Germinal center (tissue), 1 donor: ENCODE results near the gene ZNF532.

ENCODE experiments used
- DNase-seq: peaks from one replicate; pipeline ENCODE4 v3.0.0; 2012; ENCODE audit warnings: mixed read lengths, low spot score

The ZNF532 gene

GRCh38 chr18:58947136-58947732, 82.6 kb downstream of the ZNF532 start:
- DNase-seq: no peak

- no peak for DNase-seq
Measured at GRCh38 chr18:58949031-58949430, 84.4 kb downstream of the ZNF532 start.

- no peak for DNase-seq
Measured at GRCh38 chr18:58951986-58952702, 87.5 kb downstream of the ZNF532 start.

GRCh38 chr18:58952858-58953257, 88.2 kb downstream of the ZNF532 start:
- DNase-seq: no peak

- no peak for DNase-seq
Measured at GRCh38 chr18:58953627-58954026, 89.0 kb downstream of the ZNF532 start.

- DNase-seq: no peak
Measured at GRCh38 chr18:58955001-58955400, 90.3 kb downstream of the ZNF532 start.

- DNase-seq: no peak
Measured at GRCh38 chr18:58955738-58956137, 91.1 kb downstream of the ZNF532 start.

- no peak for DNase-seq
Measured at GRCh38 chr18:58958628-58959027, 94.0 kb downstream of the ZNF532 start.

- DNase-seq: no peak
Measured at GRCh38 chr18:58960508-58960907, 95.8 kb downstream of the ZNF532 start.

GRCh38 chr18:58960946-58961722, 96.5 kb downstream of the ZNF532 start:
- no peak for DNase-seq

GRCh38 chr18:58962336-58962735, 97.7 kb downstream of the ZNF532 start:
- no peak for DNase-seq

GRCh38 chr18:58965291-58966004, 100.8 kb downstream of the ZNF532 start:
- DNase-seq: no peak

- no peak for DNase-seq
Measured at GRCh38 chr18:58966005-58966677, 101.5 kb downstream of the ZNF532 start.

- DNase-seq: no peak
Measured at GRCh38 chr18:58966704-58967103, 102.0 kb downstream of the ZNF532 start.

- DNase-seq: no peak
Measured at GRCh38 chr18:58967751-58968254, 103.1 kb downstream of the ZNF532 start.

GRCh38 chr18:58970943-58971790, 106.5 kb downstream of the ZNF532 start:
- no peak for DNase-seq

- DNase-seq: no peak
Measured at GRCh38 chr18:58975296-58975695, 110.6 kb downstream of the ZNF532 start.

- no peak for DNase-seq
Measured at GRCh38 chr18:58975781-58976180, 111.1 kb downstream of the ZNF532 start.

- no peak for DNase-seq
Measured at GRCh38 chr18:58977223-58977622, 112.5 kb downstream of the ZNF532 start.

- no peak for DNase-seq
Measured at GRCh38 chr18:58977801-58978200, 113.1 kb downstream of the ZNF532 start.

GRCh38 chr18:58978916-58979315, 114.2 kb downstream of the ZNF532 start:
- DNase-seq: no peak
